GM12878 (cell line): ENCODE results near the gene CYBB. TPM values are rescaled to one million over a fixed set of nuclear protein-coding genes. Genes with fewer than 3 reads are reported as not detected.

Source experiments
- CBX5 ChIP-seq: sonication (generic); IDR thresholded peaks from 2 replicates; pipeline ENCODE4 v1.6.1; 2016; ENCODE audit warnings: low read depth, moderate library complexity, mild to moderate bottlenecking, inconsistent platforms
- CREB1 ChIP-seq: IDR thresholded peaks from 2 replicates; pipeline ENCODE4 v1.6.1; 2012; ENCODE audit warnings: low read depth, mild to moderate bottlenecking, inconsistent platforms
- CREM ChIP-seq: IDR thresholded peaks from 2 replicates; pipeline ENCODE4 v1.6.1; 2014; ENCODE audit warnings: antibody characterized with exemption, low read depth
- IKZF1 ChIP-seq: fragments of 450-650 bp; conservative IDR thresholded peaks from 2 replicates; pipeline ENCODE4 v1.6.1; 2017; ENCODE audit warnings: antibody characterized with exemption, mild to moderate bottlenecking
- JUND ChIP-seq: IDR thresholded peaks from 2 replicates; pipeline ENCODE4 v1.6.1; 2012; ENCODE audit warnings: low read depth, mild to moderate bottlenecking, low read length, improper control_type of control experiment, moderate library complexity
- LARP7 ChIP-seq: fragments of 450-650 bp; IDR thresholded peaks from 2 replicates; pipeline ENCODE4 v1.6.1; 2017; ENCODE audit warnings: mild to moderate bottlenecking
- NKRF ChIP-seq: fragments of 450-650 bp; conservative IDR thresholded peaks from 2 replicates; pipeline ENCODE4 v1.6.1; 2017; ENCODE audit warnings: mild to moderate bottlenecking, moderate library complexity
- NRF1 ChIP-seq: conservative IDR thresholded peaks from 2 replicates; pipeline ENCODE4 v1.6.1; 2011; ENCODE audit warnings: mild to moderate bottlenecking, low read depth, low read length, improper control_type of control experiment
- PKNOX1 ChIP-seq: fragments of 450-650 bp; IDR thresholded peaks from 2 replicates; pipeline ENCODE4 v1.6.1; 2016; ENCODE audit warnings: mild to moderate bottlenecking
- POLR2A ChIP-seq: IDR thresholded peaks from 2 replicates; pipeline ENCODE4 v1.6.1; 2011; ENCODE audit warnings: low read depth, mild to moderate bottlenecking, low read length
- RB1 ChIP-seq: fragments of 450-650 bp; formaldehyde crosslinking; IDR thresholded peaks from 2 replicates; pipeline ENCODE4 v1.6.1; 2017; ENCODE audit warnings: mild to moderate bottlenecking, borderline replicate concordance
- SREBF2 ChIP-seq: IDR thresholded peaks from 2 replicates; pipeline ENCODE4 v1.6.1; 2012; ENCODE audit warnings: mild to moderate bottlenecking, low read length
- ZNF207 ChIP-seq: fragments of 450-650 bp; IDR thresholded peaks from 2 replicates; pipeline ENCODE4 v1.6.1; 2014; ENCODE audit warnings: antibody characterized with exemption, mild to moderate bottlenecking, borderline replicate concordance
- ZNF24 ChIP-seq: fragments of 450-650 bp; IDR thresholded peaks from 2 replicates; pipeline ENCODE4 v1.6.1; 2017; ENCODE audit warnings: antibody characterized with exemption, mild to moderate bottlenecking
- ZNF687 ChIP-seq: fragments of 450-650 bp; IDR thresholded peaks from 2 replicates; pipeline ENCODE4 v1.6.1; 2017; ENCODE audit warnings: mild to moderate bottlenecking, moderate library complexity
- polyA plus RNA-seq, 11 experiments: library from polyadenylated mRNA; depleted of rRNA in 4 of 11; unstranded in 6 of 11; stranded (reverse) in 5 of 11; fragments of >200 nt; fragmentation: Nextera tagmentation in 4 of 11; fragmentation: Illumina TruSeq in 1 of 11; extraction: Ambion mirVana in 4 of 11; extraction: Trizol in 1 of 11; gene quantifications; 1 replicate in 1 of 11; 2 replicates in 10 of 11; pipeline versions ENCODE4 v1.2.1 to v1.2.3, GENCODE V29; 2011 to 2016; ENCODE audit warnings: inconsistent platforms in 2 of 11, missing spikeins in 2 of 11, low read depth in 1 of 11
- total RNA-seq, 4 experiments: library from RNA; depleted of rRNA in 3 of 4; stranded (reverse); fragments of >200 nt in 3 of 4; fragmentation: Illumina TruSeq in 1 of 4; extraction: Trizol in 1 of 4; gene quantifications; 2 replicates each; pipeline versions ENCODE4 v1.2.1 to v1.2.3, GENCODE V29; 2013 to 2021

Gene CYBB
- total and polyA plus RNA-seq, 10 of the 15 experiments (the other 5 are each of a cell fraction or from before 2014, with no cell fraction given) = 6.2 to 73.9 (median 24.8) TPM

GRCh38 chrX:37846934-37847732, 67.3 kb downstream of the CYBB start, which contains the start of gene DYNLT3 (continued):
- no peak for TF ChIP-seq NKRF
- 0 out of 2 replicates have a peak, but pooled peaks have one; percentile 29 for TF ChIP-seq ZNF207
- TF ChIP-seq IKZF1 = peak; percentile 59; the same call in 1 of the 2 replicates
- 0 out of 2 replicates have a peak, but pooled peaks have one; percentile 54 for TF ChIP-seq RB1
- no peak for TF ChIP-seq ZNF24
- TF ChIP-seq JUND = 0 out of 2 replicates have a peak, but pooled peaks have one; percentile 26
- 0 out of 2 replicates have a peak, but pooled peaks have one; percentile 13 for TF ChIP-seq NRF1
- no peak for TF ChIP-seq CBX5
- peak; percentile 66 for TF ChIP-seq POLR2A
- peak; percentile 59; the same call in 1 of the 2 replicates for TF ChIP-seq CREM
- no peak; the same call in 1 of the 2 replicates for TF ChIP-seq ZNF687
- 0 out of 2 replicates have a peak, but pooled peaks have one; percentile 45 for TF ChIP-seq LARP7
- peak; percentile 43; the same call in 1 of the 2 replicates for TF ChIP-seq PKNOX1
- TF ChIP-seq CREB1 = peak; percentile 87
- no peak for TF ChIP-seq SREBF2
- TF ChIP-seq, all 136 proteins: peak for 14
